Stimulated activated CD8-positive, alpha-beta memory T cell treated with anti-CD3 and anti-CD28 coated beads, Interleukin-15, amount 100 ng/mL, for 24 hours (primary cell): Measurements from ENCODE around the gene RAB37.

Experiments used
- DNase-seq: peaks from one replicate; pipeline ENCODE4 v3.0.0-alpha.2; 2020; ENCODE audit warnings: low read depth

The RAB37 gene

GRCh38 chr17:74761931-74762330 is 24.9 kb downstream of the RAB37 start:
- DNase-seq = no peak

GRCh38 chr17:74763565-74764387 is 26.7 kb downstream of the RAB37 start:
- DNase-seq = no peak

- no peak for DNase-seq
These were observed 27.8 kb downstream of the RAB37 start for GRCh38 chr17:74764751-74765286.

GRCh38 chr17:74766413-74766812 is 29.4 kb downstream of the RAB37 start:
- no peak for DNase-seq

GRCh38 chr17:74767111-74767516 is 30.1 kb downstream of the RAB37 start:
- no peak for DNase-seq

- no peak for DNase-seq
These were observed 31.2 kb downstream of the RAB37 start for GRCh38 chr17:74768069-74768762.

- DNase-seq = no peak
These were observed 31.7 kb downstream of the RAB37 start for GRCh38 chr17:74768763-74769114.

GRCh38 chr17:74769266-74769855 is 32.3 kb downstream of the RAB37 start:
- DNase-seq = no peak

GRCh38 chr17:74769856-74770497 is 32.9 kb downstream of the RAB37 start:
- DNase-seq = no peak

GRCh38 chr17:74770498-74771318 is 33.7 kb downstream of the RAB37 start:
- DNase-seq = peak; percentile 40

- no peak for DNase-seq
These were observed 34.4 kb downstream of the RAB37 start for GRCh38 chr17:74771319-74771914.

GRCh38 chr17:74772053-74772452 is 35.0 kb downstream of the RAB37 start:
- no peak for DNase-seq

GRCh38 chr17:74773414-74773813 is 36.4 kb downstream of the RAB37 start:
- DNase-seq = no peak

GRCh38 chr17:74773871-74774286 is 36.8 kb downstream of the RAB37 start:
- no peak for DNase-seq

- DNase-seq = no peak
These were observed 38.5 kb downstream of the RAB37 start for GRCh38 chr17:74775409-74776043.

- DNase-seq = peak; percentile 100
These were observed 39.2 kb downstream of the RAB37 start, which contains the start of gene NAT9 for GRCh38 chr17:74776044-74776962. TSS of gene NAT9 (minus strand) at chr17:74776345. CDS start at chr17:74775698, 647 bp downstream.

- no peak for DNase-seq
These were observed 39.9 kb downstream of the RAB37 start for GRCh38 chr17:74776990-74777389.

GRCh38 chr17:74777901-74778515 is 41.0 kb downstream of the RAB37 start:
- no peak for DNase-seq

- DNase-seq = no peak
These were observed 41.9 kb downstream of the RAB37 start for GRCh38 chr17:74778960-74779359.
